ENCODE data around the gene LRMDA. TPM values are rescaled to one million over a fixed set of nuclear protein-coding genes. Genes with fewer than 3 reads are reported as not detected.

Gene LRMDA
- total RNA-seq, 1 experiment from 2014 or later = 4.8 TPM

DNA sequence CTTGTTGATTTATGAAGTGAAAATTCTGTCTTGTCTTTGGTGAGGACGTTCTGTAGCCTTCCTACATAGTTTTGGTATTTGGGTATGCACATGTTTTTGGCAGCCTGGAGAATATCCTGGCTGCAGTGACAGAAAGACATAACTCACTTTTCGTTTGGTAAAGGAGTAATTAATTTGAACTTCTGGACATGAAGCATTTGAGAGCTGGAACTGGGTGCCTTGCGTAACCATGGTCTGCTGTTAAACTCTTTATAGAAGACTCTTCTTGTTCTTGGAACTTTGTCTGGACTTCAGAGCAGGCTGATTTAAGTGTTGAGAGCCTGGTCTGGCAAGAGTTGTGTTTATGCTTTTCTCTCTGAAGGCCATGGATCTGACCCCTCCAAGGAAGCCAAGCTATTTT is 231.3 kb downstream of the LRMDA start:
- Histone ChIP-seq H3K9me3 (ENCODE audit: control insufficient read depth in 1 of 2, insufficient read depth in 1 of 2, low read depth in 1 of 2, low read length in 2 of 2) (no peaks in the 10 kb centered on the region), H3K79me2 (ENCODE audit: insufficient read depth, low read length) (no peaks in the 10 kb centered on the region), H3K27ac (ENCODE audit: low read depth, low read length) (no peak overlapping the region), H3K27me3 (ENCODE audit: insufficient read depth, low read length) (peaks cover 10% of the 10 kb centered on the region; the same call in 1 of the 2 replicates), H3K9me2 (ENCODE audit: insufficient read depth) (no peaks in the 10 kb centered on the region), H3K4me3 (replicated peaks in 1 of 2; ENCODE audit: low read depth in 1 of 2, low read length in 2 of 2) (no peak overlapping the region), H3K4me2 (ENCODE audit: low read length) (no peak overlapping the region), H3K9ac (ENCODE audit: low read length) (no peak overlapping the region), H3K36me3 (ENCODE audit: control insufficient read depth in 1 of 2, insufficient read depth in 2 of 2, low read length in 2 of 2) (no peaks in the 10 kb centered on the region), H3K4me1 (ENCODE audit: control insufficient read depth in 1 of 2, insufficient read depth in 2 of 2, low read length in 2 of 2) (no peaks in the 10 kb centered on the region), H4K20me1 (ENCODE audit: insufficient read depth) (no peaks in the 10 kb centered on the region), H2AFZ (ENCODE audit: low read depth, low read length, poor library complexity, severe bottlenecking) (no peak overlapping the region)
- DNase-seq (ENCODE audit: low read depth, low spot score) = no peak
- ChIA-PET CTCF (no interaction called here), RAD21 (ENCODE audit: low non-redundant PET in 1 of 2, low total read pairs in 2 of 2, uncharacterized antibody in 2 of 2, unreplicated experiment in 2 of 2) (no interaction called here), POLR2A (no interaction called here)
- no TSS peak for BruUV-seq (replicated peaks)
- ATAC-seq = no peak
- TF ChIP-seq EZH2 (IDR thresholded peaks at IDR 0.05) = no peak
- TF ChIP-seq CBX3 (IDR thresholded peaks at IDR 0.05; ENCODE audit: low read depth) = no peak
- TF ChIP-seq CEBPB (IDR thresholded peaks at IDR 0.05; ENCODE audit: low read depth) = no peak
- intact Hi-C loops (cut with micrococcal nuclease) = no loop called here

DNA sequence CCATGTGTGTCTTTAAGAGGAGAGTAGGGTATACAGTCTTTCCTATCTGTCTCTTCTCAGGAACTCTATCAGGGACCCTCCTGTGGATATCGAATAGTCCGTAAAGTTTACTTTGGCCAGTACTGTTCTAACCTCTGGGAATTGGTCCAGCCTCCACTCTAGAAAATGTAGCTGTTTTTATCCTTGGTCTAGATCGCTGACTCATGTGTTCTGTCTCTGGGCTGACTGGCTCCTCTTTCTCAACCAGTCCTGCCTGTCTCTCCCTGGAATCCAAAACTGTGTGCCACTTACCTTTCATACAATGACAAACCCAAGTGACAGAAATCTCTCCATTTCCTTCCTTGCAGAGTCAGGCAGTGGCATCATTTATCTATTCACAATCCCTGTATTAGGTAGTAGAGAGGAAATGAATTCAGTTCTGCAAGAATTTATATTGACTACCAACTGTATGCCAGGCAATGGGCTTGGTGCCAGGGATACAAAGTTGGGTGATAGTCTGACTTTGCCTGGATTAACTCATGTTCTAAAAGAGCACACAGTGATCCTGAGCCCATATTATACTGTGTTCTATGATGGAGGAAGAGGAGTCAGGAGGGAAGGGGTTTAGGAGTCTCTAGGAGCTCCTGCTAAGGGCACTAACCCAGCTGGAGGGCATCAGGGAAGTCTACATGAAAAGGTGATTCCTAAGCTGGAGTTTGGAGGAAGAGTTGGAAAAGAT is 232.7 kb downstream of the LRMDA start:
- ChIA-PET CTCF (no interaction called here), RAD21 (ENCODE audit: low non-redundant PET in 1 of 2, low total read pairs in 2 of 2, uncharacterized antibody in 2 of 2, unreplicated experiment in 2 of 2) (no interaction called here), POLR2A (no interaction called here)
- Histone ChIP-seq H3K79me2 (ENCODE audit: insufficient read depth, low read length) (no peaks in the 10 kb centered on the region), H3K9me2 (ENCODE audit: insufficient read depth) (no peaks in the 10 kb centered on the region), H4K20me1 (ENCODE audit: insufficient read depth) (no peaks in the 10 kb centered on the region), H3K36me3 (ENCODE audit: control insufficient read depth in 1 of 2, insufficient read depth in 2 of 2, low read length in 2 of 2) (no peaks in the 10 kb centered on the region), H3K4me1 (ENCODE audit: control insufficient read depth in 1 of 2, insufficient read depth in 2 of 2, low read length in 2 of 2) (no peaks in the 10 kb centered on the region), H2AFZ (ENCODE audit: low read depth, low read length, poor library complexity, severe bottlenecking) (no peak overlapping the region), H3K4me3 (replicated peaks in 1 of 2; ENCODE audit: low read depth in 1 of 2, low read length in 2 of 2) (no peak overlapping the region), H3K27ac (ENCODE audit: low read depth, low read length) (no peak overlapping the region), H3K9ac (ENCODE audit: low read length) (no peak overlapping the region), H3K9me3 (ENCODE audit: control insufficient read depth in 1 of 2, insufficient read depth in 1 of 2, low read depth in 1 of 2, low read length in 2 of 2) (no peaks in the 10 kb centered on the region), H3K4me2 (ENCODE audit: low read length) (no peak overlapping the region), H3K27me3 (ENCODE audit: insufficient read depth, low read length) (peaks cover 9% of the 10 kb centered on the region; the same call in 1 of the 2 replicates)
- no TSS peak for BruUV-seq (replicated peaks)
- intact Hi-C loops (cut with micrococcal nuclease) = no loop called here
- no peak for ATAC-seq
- no peak for DNase-seq (ENCODE audit: low read depth, low spot score)
- TF ChIP-seq ZFX (IDR thresholded peaks at IDR 0.05) (no peak), SIN3A (IDR thresholded peaks at IDR 0.05; ENCODE audit: low read depth) (no peak), EZH2phosphoT487 (IDR thresholded peaks at IDR 0.05; ENCODE audit: borderline replicate concordance) (no peak), ELF1 (IDR thresholded peaks at IDR 0.05; ENCODE audit: borderline replicate concordance, low read depth) (no peak), SP1 (IDR thresholded peaks at IDR 0.05; ENCODE audit: low read depth) (no peak), POLR2A (IDR thresholded peaks at IDR 0.05; ENCODE audit: borderline replicate concordance, extremely low read depth, insufficient read depth, insufficient read length) (no peak), EZH2 (IDR thresholded peaks at IDR 0.05) (no peak), FOSL1 (IDR thresholded peaks at IDR 0.05; ENCODE audit: low read depth) (no peak), ZNF274 (IDR thresholded peaks at IDR 0.05; ENCODE audit: low read depth, low read length) (no peak), TCF7L2 (IDR thresholded peaks at IDR 0.05; ENCODE audit: borderline replicate concordance, extremely low read depth, insufficient read depth, insufficient read length) (no peak)
- TF ChIP-seq, protein P1, sequence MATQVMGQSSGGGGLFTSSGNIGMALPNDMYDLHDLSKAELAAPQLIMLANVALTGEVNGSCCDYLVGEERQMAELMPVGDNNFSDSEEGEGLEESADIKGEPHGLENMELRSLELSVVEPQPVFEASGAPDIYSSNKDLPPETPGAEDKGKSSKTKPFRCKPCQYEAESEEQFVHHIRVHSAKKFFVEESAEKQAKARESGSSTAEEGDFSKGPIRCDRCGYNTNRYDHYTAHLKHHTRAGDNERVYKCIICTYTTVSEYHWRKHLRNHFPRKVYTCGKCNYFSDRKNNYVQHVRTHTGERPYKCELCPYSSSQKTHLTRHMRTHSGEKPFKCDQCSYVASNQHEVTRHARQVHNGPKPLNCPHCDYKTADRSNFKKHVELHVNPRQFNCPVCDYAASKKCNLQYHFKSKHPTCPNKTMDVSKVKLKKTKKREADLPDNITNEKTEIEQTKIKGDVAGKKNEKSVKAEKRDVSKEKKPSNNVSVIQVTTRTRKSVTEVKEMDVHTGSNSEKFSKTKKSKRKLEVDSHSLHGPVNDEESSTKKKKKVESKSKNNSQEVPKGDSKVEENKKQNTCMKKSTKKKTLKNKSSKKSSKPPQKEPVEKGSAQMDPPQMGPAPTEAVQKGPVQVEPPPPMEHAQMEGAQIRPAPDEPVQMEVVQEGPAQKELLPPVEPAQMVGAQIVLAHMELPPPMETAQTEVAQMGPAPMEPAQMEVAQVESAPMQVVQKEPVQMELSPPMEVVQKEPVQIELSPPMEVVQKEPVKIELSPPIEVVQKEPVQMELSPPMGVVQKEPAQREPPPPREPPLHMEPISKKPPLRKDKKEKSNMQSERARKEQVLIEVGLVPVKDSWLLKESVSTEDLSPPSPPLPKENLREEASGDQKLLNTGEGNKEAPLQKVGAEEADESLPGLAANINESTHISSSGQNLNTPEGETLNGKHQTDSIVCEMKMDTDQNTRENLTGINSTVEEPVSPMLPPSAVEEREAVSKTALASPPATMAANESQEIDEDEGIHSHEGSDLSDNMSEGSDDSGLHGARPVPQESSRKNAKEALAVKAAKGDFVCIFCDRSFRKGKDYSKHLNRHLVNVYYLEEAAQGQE (IDR thresholded peaks at IDR 0.05; ENCODE audit: low read depth) = no peak
- TF ChIP-seq, protein P2, sequence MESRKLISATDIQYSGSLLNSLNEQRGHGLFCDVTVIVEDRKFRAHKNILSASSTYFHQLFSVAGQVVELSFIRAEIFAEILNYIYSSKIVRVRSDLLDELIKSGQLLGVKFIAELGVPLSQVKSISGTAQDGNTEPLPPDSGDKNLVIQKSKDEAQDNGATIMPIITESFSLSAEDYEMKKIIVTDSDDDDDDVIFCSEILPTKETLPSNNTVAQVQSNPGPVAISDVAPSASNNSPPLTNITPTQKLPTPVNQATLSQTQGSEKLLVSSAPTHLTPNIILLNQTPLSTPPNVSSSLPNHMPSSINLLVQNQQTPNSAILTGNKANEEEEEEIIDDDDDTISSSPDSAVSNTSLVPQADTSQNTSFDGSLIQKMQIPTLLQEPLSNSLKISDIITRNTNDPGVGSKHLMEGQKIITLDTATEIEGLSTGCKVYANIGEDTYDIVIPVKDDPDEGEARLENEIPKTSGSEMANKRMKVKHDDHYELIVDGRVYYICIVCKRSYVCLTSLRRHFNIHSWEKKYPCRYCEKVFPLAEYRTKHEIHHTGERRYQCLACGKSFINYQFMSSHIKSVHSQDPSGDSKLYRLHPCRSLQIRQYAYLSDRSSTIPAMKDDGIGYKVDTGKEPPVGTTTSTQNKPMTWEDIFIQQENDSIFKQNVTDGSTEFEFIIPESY (IDR thresholded peaks at IDR 0.05; ENCODE audit: extremely low read depth, insufficient replicate concordance, low read length) = no peak

All from HCT116 (cell line).